ENCODE results near the gene TCF7L2.

TCF7L2 gene

GRCh38 chr10:113179966-113180365, 229.9 kb downstream of the TCF7L2 start:
- Histone ChIP-seq H3K4me3 (ENCODE audit: low read depth, low read length, poor library complexity, severe bottlenecking) (no peak overlapping the region), H3K9me3 (ENCODE audit: low read length) (no peaks in the 10 kb centered on the region), H2AFZ (ENCODE audit: low read length) (no peak overlapping the region), H3F3A (ENCODE audit: insufficient read depth, low read length) (no peaks in the 10 kb centered on the region), H4K20me1 (ENCODE audit: insufficient read depth, low read length) (no peaks in the 10 kb centered on the region), H3K27me3 (ENCODE audit: insufficient read depth, low read length) (no peaks in the 10 kb centered on the region), H3K4me1 (ENCODE audit: insufficient read depth, low read length, severe bottlenecking) (no peaks in the 10 kb centered on the region), H3K79me2 (ENCODE audit: insufficient read depth, low read length) (no peaks in the 10 kb centered on the region), H3K4me2 (ENCODE audit: low read length) (no peak overlapping the region), H3K9me2 (ENCODE audit: low read depth, low read length) (no peaks in the 10 kb centered on the region), H3K27ac (ENCODE audit: low read depth, low read length, poor library complexity, severe bottlenecking) (no peak overlapping the region), H3K36me3 (ENCODE audit: insufficient read depth, low read length) (no peaks in the 10 kb centered on the region), H3K9ac (ENCODE audit: low read length) (no peak overlapping the region)
- no peak for TF ChIP-seq CTCF (IDR thresholded peaks at IDR 0.05; ENCODE audit: low read length)
- TF ChIP-seq EZH2 (IDR thresholded peaks at IDR 0.05; ENCODE audit: borderline replicate concordance, low read length), result no peak

GRCh38 chr10:113180401-113181154, 230.5 kb downstream of the TCF7L2 start:
- H3K4me1 ChIP-seq (ENCODE audit: insufficient read depth, low read length, severe bottlenecking), result no peaks in the 10 kb centered on the region
- no peak overlapping the region for H3K4me3 ChIP-seq (ENCODE audit: low read depth, low read length, poor library complexity, severe bottlenecking)
- H2AFZ ChIP-seq (ENCODE audit: low read length), result no peak overlapping the region
- H3K9me3 ChIP-seq (ENCODE audit: low read length), result no peaks in the 10 kb centered on the region
- no peaks in the 10 kb centered on the region for H3K36me3 ChIP-seq (ENCODE audit: insufficient read depth, low read length)
- H3K9me2 ChIP-seq (ENCODE audit: low read depth, low read length), result no peaks in the 10 kb centered on the region
- H3K9ac ChIP-seq (ENCODE audit: low read length), result no peak overlapping the region
- H3K27me3 ChIP-seq (ENCODE audit: insufficient read depth, low read length), result no peaks in the 10 kb centered on the region
- no peak for TF ChIP-seq EZH2 (IDR thresholded peaks at IDR 0.05; ENCODE audit: borderline replicate concordance, low read length)
- TF ChIP-seq CTCF (IDR thresholded peaks at IDR 0.05; ENCODE audit: low read length), result no peak
- no peaks in the 10 kb centered on the region for H4K20me1 ChIP-seq (ENCODE audit: insufficient read depth, low read length)
- no peaks in the 10 kb centered on the region for H3F3A ChIP-seq (ENCODE audit: insufficient read depth, low read length)
- no peak overlapping the region for H3K27ac ChIP-seq (ENCODE audit: low read depth, low read length, poor library complexity, severe bottlenecking)
- H3K4me2 ChIP-seq (ENCODE audit: low read length), result no peak overlapping the region
- no peaks in the 10 kb centered on the region for H3K79me2 ChIP-seq (ENCODE audit: insufficient read depth, low read length)

- H3K9me3 ChIP-seq (ENCODE audit: low read length), result no peaks in the 10 kb centered on the region
- no peak overlapping the region for H3K4me3 ChIP-seq (ENCODE audit: low read depth, low read length, poor library complexity, severe bottlenecking)
- no peak overlapping the region for H2AFZ ChIP-seq (ENCODE audit: low read length)
- no peaks in the 10 kb centered on the region for H3K4me1 ChIP-seq (ENCODE audit: insufficient read depth, low read length, severe bottlenecking)
- H3K27ac ChIP-seq (ENCODE audit: low read depth, low read length, poor library complexity, severe bottlenecking), result no peak overlapping the region
- no peaks in the 10 kb centered on the region for H3K36me3 ChIP-seq (ENCODE audit: insufficient read depth, low read length)
- H3F3A ChIP-seq (ENCODE audit: insufficient read depth, low read length), result no peaks in the 10 kb centered on the region
- TF ChIP-seq CTCF (IDR thresholded peaks at IDR 0.05; ENCODE audit: low read length) (no peak), EZH2 (IDR thresholded peaks at IDR 0.05; ENCODE audit: borderline replicate concordance, low read length) (no peak)
- H3K27me3 ChIP-seq (ENCODE audit: insufficient read depth, low read length), result no peaks in the 10 kb centered on the region
- no peak overlapping the region for H3K9ac ChIP-seq (ENCODE audit: low read length)
- H3K4me2 ChIP-seq (ENCODE audit: low read length), result no peak overlapping the region
- H4K20me1 ChIP-seq (ENCODE audit: insufficient read depth, low read length), result no peaks in the 10 kb centered on the region
- H3K79me2 ChIP-seq (ENCODE audit: insufficient read depth, low read length), result no peaks in the 10 kb centered on the region
- no peaks in the 10 kb centered on the region for H3K9me2 ChIP-seq (ENCODE audit: low read depth, low read length)
Measured at GRCh38 chr10:113182154-113182553, 232.1 kb downstream of the TCF7L2 start.
